ENCODE results near the gene PHLPP1.

PHLPP1 gene

DNA sequence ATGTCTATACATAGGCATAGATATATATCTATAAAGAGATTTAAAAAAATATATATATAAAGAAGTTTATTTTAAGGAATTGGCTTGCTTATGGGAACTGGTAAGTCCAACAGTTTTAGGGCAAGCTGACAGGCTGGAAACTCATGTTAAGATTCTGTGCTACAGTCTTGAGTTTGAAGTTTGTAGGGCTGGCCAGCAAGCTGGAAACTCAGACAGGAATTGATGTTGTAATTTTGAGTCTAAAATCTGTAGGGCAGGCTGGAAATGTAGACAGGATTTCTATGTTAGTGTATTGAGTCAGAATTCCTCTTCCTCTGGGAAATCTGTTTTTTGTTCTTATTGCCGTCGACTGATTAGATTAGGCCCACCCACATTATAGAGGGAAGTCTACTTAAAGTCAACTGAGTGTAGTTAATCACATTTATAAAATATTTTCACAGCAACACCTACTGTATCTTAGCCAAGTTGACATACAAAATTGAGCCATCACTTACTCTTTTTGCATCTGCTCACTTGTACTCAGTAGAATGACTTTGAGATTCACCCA, 60.8 kb downstream of the PHLPP1 start:
- Histone ChIP-seq H3K36me3 (ENCODE audit: control insufficient read depth, insufficient read depth, low read length) (no peaks in the 10 kb centered on the region), H3K4me1 (peaks cover 8% of the 10 kb centered on the region), H3K9me3 (ENCODE audit: control insufficient read depth, low read length) (no peaks in the 10 kb centered on the region), H3K9ac (no peak overlapping the region), H3K4me2 (ENCODE audit: low read length) (no peak overlapping the region), H2AFZ (no peak overlapping the region), H3K27ac (no peak overlapping the region), H3K79me2 (peaks cover 20% of the 10 kb centered on the region), H3K27me3 (ENCODE audit: control insufficient read depth, insufficient read depth, low read length) (no peaks in the 10 kb centered on the region), H3K4me3 (ENCODE audit: low read depth, low read length) (no peak overlapping the region)
- TF ChIP-seq CTCF (IDR thresholded peaks at IDR 0.05) = no peak

GRCh38 chr18:62777814-62778213, 62.5 kb downstream of the PHLPP1 start:
- H3K79me2 ChIP-seq = peaks cover 14% of the 10 kb centered on the region
- H3K36me3 ChIP-seq (ENCODE audit: control insufficient read depth, insufficient read depth, low read length) = no peaks in the 10 kb centered on the region
- no peak overlapping the region for H3K4me2 ChIP-seq (ENCODE audit: low read length)
- H3K9ac ChIP-seq = no peak overlapping the region
- no peak overlapping the region for H3K27ac ChIP-seq
- no peak overlapping the region for H3K4me3 ChIP-seq (ENCODE audit: low read depth, low read length)
- H3K4me1 ChIP-seq = peaks cover 8% of the 10 kb centered on the region
- H3K9me3 ChIP-seq (ENCODE audit: control insufficient read depth, low read length) = no peaks in the 10 kb centered on the region
- H3K27me3 ChIP-seq (ENCODE audit: control insufficient read depth, insufficient read depth, low read length) = no peaks in the 10 kb centered on the region
- no peak for TF ChIP-seq CTCF (IDR thresholded peaks at IDR 0.05)
- no peak overlapping the region for H2AFZ ChIP-seq

- Histone ChIP-seq H3K27ac (no peak overlapping the region), H3K27me3 (ENCODE audit: control insufficient read depth, insufficient read depth, low read length) (no peaks in the 10 kb centered on the region), H3K4me3 (ENCODE audit: low read depth, low read length) (no peak overlapping the region), H3K9me3 (ENCODE audit: control insufficient read depth, low read length) (no peaks in the 10 kb centered on the region), H3K4me1 (peaks cover 3% of the 10 kb centered on the region), H3K4me2 (ENCODE audit: low read length) (no peak overlapping the region), H3K36me3 (ENCODE audit: control insufficient read depth, insufficient read depth, low read length) (no peaks in the 10 kb centered on the region), H2AFZ (no peak overlapping the region), H3K79me2 (peaks cover 9% of the 10 kb centered on the region), H3K9ac (no peak overlapping the region)
- TF ChIP-seq CTCF (IDR thresholded peaks at IDR 0.05) = no peak
Observed at GRCh38 chr18:62778976-62779869, 63.9 kb downstream of the PHLPP1 start.

DNA sequence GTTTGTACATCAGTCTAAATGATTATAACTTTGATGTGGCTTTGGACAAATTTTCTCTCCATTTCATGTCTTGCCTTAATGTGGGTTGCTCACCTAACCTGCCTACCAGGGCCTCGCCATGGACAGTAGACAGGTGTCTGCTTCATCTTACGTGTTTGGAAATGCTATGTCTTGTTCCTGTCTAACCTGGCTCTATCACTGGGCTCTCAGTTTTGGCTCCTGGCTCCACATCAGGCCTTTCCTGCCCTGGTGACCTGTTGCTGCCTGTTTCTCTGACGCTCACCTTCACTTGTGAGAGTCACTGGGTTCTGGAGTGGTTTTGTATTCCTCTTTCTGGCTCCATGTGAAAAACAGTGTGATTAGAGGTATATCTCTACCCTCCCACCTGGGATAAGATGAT, 65.9 kb downstream of the PHLPP1 start:
- Histone ChIP-seq H3K27me3 (ENCODE audit: control insufficient read depth, insufficient read depth, low read length) (no peaks in the 10 kb centered on the region), H3K79me2 (peaks cover 17% of the 10 kb centered on the region), H2AFZ (no peak overlapping the region), H3K4me2 (ENCODE audit: low read length) (no peak overlapping the region), H3K4me3 (ENCODE audit: low read depth, low read length) (no peak overlapping the region), H3K4me1 (peaks cover 4% of the 10 kb centered on the region), H3K9me3 (ENCODE audit: control insufficient read depth, low read length) (no peaks in the 10 kb centered on the region), H3K27ac (no peak overlapping the region), H3K36me3 (ENCODE audit: control insufficient read depth, insufficient read depth, low read length) (no peaks in the 10 kb centered on the region), H3K9ac (no peak overlapping the region)
- TF ChIP-seq CTCF (IDR thresholded peaks at IDR 0.05) = no peak
